NCI-H1048 (cell line): ENCODE data around the gene HSPA4.
A peak's percentile ranks its signal among the peaks of the same experiment; 100 is the strongest.
"Not testable (repeated sequence)": the region's sequence is repeated elsewhere in the genome, so short reads cannot be mapped to it uniquely, and the experiment has no call there.

ENCODE experiments used
- DNase-seq: peaks from one replicate; lab custom pipeline; 2025; lab: John Stamatoyannopoulos, UW

Gene HSPA4

GRCh38 chr5:133051542-133052316 lies at the start of gene HSPA4:
Gene HSPA4, plus strand, starts transcription at chr5:133052013. Its CDS starts 238 bp downstream, at chr5:133052251.
- DNase-seq, result peak; percentile 92

GRCh38 chr5:133006653-133007052 lies 45.2 kb upstream of the HSPA4 start:
- no peak for DNase-seq

- DNase-seq, result not testable (repeated sequence)
Observed at GRCh38 chr5:133008455-133008854, 43.4 kb upstream of the HSPA4 start.

GRCh38 chr5:133015466-133015865 lies 36.3 kb upstream of the HSPA4 start:
- DNase-seq, result no peak

- no peak for DNase-seq
Observed at GRCh38 chr5:133017964-133018363, 33.8 kb upstream of the HSPA4 start.

GRCh38 chr5:133019471-133019870 lies 32.3 kb upstream of the HSPA4 start:
- DNase-seq, result not testable (repeated sequence)

- peak; percentile 83 for DNase-seq
Observed at GRCh38 chr5:133025804-133026663, 25.8 kb upstream of the HSPA4 start, which contains the start of gene ZCCHC10. Gene ZCCHC10, minus strand, starts transcription at chr5:133026549. Its CDS starts 12 bp downstream, at chr5:133026537.

GRCh38 chr5:133026664-133027153 lies 25.1 kb upstream of the HSPA4 start:
- DNase-seq, result no peak

GRCh38 chr5:133029416-133029815 lies 22.4 kb upstream of the HSPA4 start:
- no peak for DNase-seq

GRCh38 chr5:133030343-133031005 lies 21.3 kb upstream of the HSPA4 start:
- DNase-seq, result no peak

- no peak for DNase-seq
Observed at GRCh38 chr5:133032852-133033742, 18.7 kb upstream of the HSPA4 start.

- no peak for DNase-seq
Observed at GRCh38 chr5:133034064-133034463, 17.7 kb upstream of the HSPA4 start.

GRCh38 chr5:133035224-133035623 lies 16.6 kb upstream of the HSPA4 start:
- no peak for DNase-seq

- not testable (repeated sequence) for DNase-seq
Observed at GRCh38 chr5:133036677-133037076, 15.1 kb upstream of the HSPA4 start.

GRCh38 chr5:133041157-133041784 lies 10.5 kb upstream of the HSPA4 start:
- no peak for DNase-seq

- DNase-seq, result no peak
Observed at GRCh38 chr5:133041910-133042309, 9.9 kb upstream of the HSPA4 start.

GRCh38 chr5:133046560-133046959 lies 5.3 kb upstream of the HSPA4 start:
- DNase-seq, result not testable (repeated sequence)

- no peak for DNase-seq
Observed at GRCh38 chr5:133047404-133047803, 4.4 kb upstream of the HSPA4 start.

GRCh38 chr5:133048993-133049725 lies 2.7 kb upstream of the HSPA4 start:
- no peak for DNase-seq

GRCh38 chr5:133049726-133050048 lies 2.1 kb upstream of the HSPA4 start:
- no peak for DNase-seq
